ENCODE measurements around the gene BMP6. TPM values are rescaled to one million over a fixed set of nuclear protein-coding genes. Genes with fewer than 3 reads are reported as not detected.

BMP6 gene
- total RNA-seq, 1 experiment from 2014 or later, result not detected

GRCh38 chr6:7723554-7723953 is 2.3 kb upstream of the BMP6 start:
- Histone ChIP-seq H3K27me3 (ENCODE audit: low read length) (no peaks in the 10 kb centered on the region), H3K4me2 (ENCODE audit: low read depth, low read length, poor library complexity, severe bottlenecking) (no peak overlapping the region), H2AFZ (ENCODE audit: low read length) (no peak overlapping the region), H3K79me2 (ENCODE audit: low read length) (no peaks in the 10 kb centered on the region), H3K36me3 (ENCODE audit: insufficient read depth, low read length) (no peaks in the 10 kb centered on the region), H3K4me1 (ENCODE audit: low read length) (peaks cover 12% of the 10 kb centered on the region), H4K20me1 (ENCODE audit: insufficient read depth, low read depth, low read length) (no peaks in the 10 kb centered on the region; the same call in 1 of the 2 replicates), H3K9me3 (ENCODE audit: low read length) (no peaks in the 10 kb centered on the region), H3K4me3 (ENCODE audit: low read length) (no peak overlapping the region), H3K9ac (ENCODE audit: low read length) (no peak overlapping the region), H3K9me2 (replicated peaks; ENCODE audit: insufficient read depth, low read length) (no peaks in the 10 kb centered on the region), H3K27ac (ENCODE audit: low read length) (no peak overlapping the region)
- DNase-seq, result peak; percentile 40

- H2AFZ ChIP-seq (ENCODE audit: low read length), result no peak overlapping the region
- H3K79me2 ChIP-seq (ENCODE audit: low read length), result no peaks in the 10 kb centered on the region
- H3K9me2 ChIP-seq (replicated peaks; ENCODE audit: insufficient read depth, low read length), result no peaks in the 10 kb centered on the region
- peak; percentile 29 for DNase-seq
- no peaks in the 10 kb centered on the region for H3K9me3 ChIP-seq (ENCODE audit: low read length)
- peaks cover 12% of the 10 kb centered on the region for H3K4me1 ChIP-seq (ENCODE audit: low read length)
- no peaks in the 10 kb centered on the region for H3K36me3 ChIP-seq (ENCODE audit: insufficient read depth, low read length)
- H3K4me2 ChIP-seq (ENCODE audit: low read depth, low read length, poor library complexity, severe bottlenecking), result peak overlapping the region; percentile 62
- H3K9ac ChIP-seq (ENCODE audit: low read length), result no peak overlapping the region
- no peak overlapping the region for H3K27ac ChIP-seq (ENCODE audit: low read length)
- H3K4me3 ChIP-seq (ENCODE audit: low read length), result peak overlapping the region; percentile 54; the same call in 1 of the 2 replicates
- no peaks in the 10 kb centered on the region for H3K27me3 ChIP-seq (ENCODE audit: low read length)
- no peaks in the 10 kb centered on the region; the same call in 1 of the 2 replicates for H4K20me1 ChIP-seq (ENCODE audit: insufficient read depth, low read depth, low read length)
Measured at GRCh38 chr6:7725412-7725811, 487 bp upstream of the BMP6 start.

GRCh38 chr6:7726416-7727085 is 652 bp downstream of the BMP6 start:
- no peaks in the 10 kb centered on the region for H3K9me3 ChIP-seq (ENCODE audit: low read length)
- H3K4me3 ChIP-seq (ENCODE audit: low read length), result peak overlapping the region; percentile 54
- H3K27me3 ChIP-seq (ENCODE audit: low read length), result no peaks in the 10 kb centered on the region
- no peaks in the 10 kb centered on the region for H3K9me2 ChIP-seq (replicated peaks; ENCODE audit: insufficient read depth, low read length)
- H3K4me1 ChIP-seq (ENCODE audit: low read length), result peaks cover 12% of the 10 kb centered on the region
- no peaks in the 10 kb centered on the region for H3K79me2 ChIP-seq (ENCODE audit: low read length)
- H3K36me3 ChIP-seq (ENCODE audit: insufficient read depth, low read length), result no peaks in the 10 kb centered on the region
- H3K27ac ChIP-seq (ENCODE audit: low read length), result no peak overlapping the region
- no peak for DNase-seq
- peak overlapping the region; percentile 71 for H2AFZ ChIP-seq (ENCODE audit: low read length)
- peak overlapping the region; percentile 62 for H3K4me2 ChIP-seq (ENCODE audit: low read depth, low read length, poor library complexity, severe bottlenecking)
- H4K20me1 ChIP-seq (ENCODE audit: insufficient read depth, low read depth, low read length), result no peaks in the 10 kb centered on the region; the same call in 1 of the 2 replicates
- H3K9ac ChIP-seq (ENCODE audit: low read length), result 0 out of 2 replicates have a peak overlapping the region, but pooled peaks have one; percentile 30

GRCh38 chr6:7727086-7727945 is 1.4 kb downstream of the BMP6 start:
- Histone ChIP-seq H4K20me1 (ENCODE audit: insufficient read depth, low read depth, low read length) (no peaks in the 10 kb centered on the region; the same call in 1 of the 2 replicates), H3K4me2 (ENCODE audit: low read depth, low read length, poor library complexity, severe bottlenecking) (no peak overlapping the region), H3K27ac (ENCODE audit: low read length) (no peak overlapping the region), H3K9me2 (replicated peaks; ENCODE audit: insufficient read depth, low read length) (no peaks in the 10 kb centered on the region), H3K36me3 (ENCODE audit: insufficient read depth, low read length) (no peaks in the 10 kb centered on the region), H3K4me3 (ENCODE audit: low read length) (no peak overlapping the region), H3K9me3 (ENCODE audit: low read length) (no peaks in the 10 kb centered on the region), H3K79me2 (ENCODE audit: low read length) (no peaks in the 10 kb centered on the region), H3K27me3 (ENCODE audit: low read length) (no peaks in the 10 kb centered on the region), H2AFZ (ENCODE audit: low read length) (no peak overlapping the region), H3K9ac (ENCODE audit: low read length) (no peak overlapping the region), H3K4me1 (ENCODE audit: low read length) (peaks cover 12% of the 10 kb centered on the region)
- no peak for DNase-seq

- no peaks in the 10 kb centered on the region; the same call in 1 of the 2 replicates for H4K20me1 ChIP-seq (ENCODE audit: insufficient read depth, low read depth, low read length)
- peak overlapping the region; percentile 15 for H3K4me2 ChIP-seq (ENCODE audit: low read depth, low read length, poor library complexity, severe bottlenecking)
- no peaks in the 10 kb centered on the region for H3K9me3 ChIP-seq (ENCODE audit: low read length)
- no peak overlapping the region for H2AFZ ChIP-seq (ENCODE audit: low read length)
- DNase-seq, result peak; percentile 45
- H3K9me2 ChIP-seq (replicated peaks; ENCODE audit: insufficient read depth, low read length), result no peaks in the 10 kb centered on the region
- H3K79me2 ChIP-seq (ENCODE audit: low read length), result no peaks in the 10 kb centered on the region
- H3K9ac ChIP-seq (ENCODE audit: low read length), result no peak overlapping the region
- H3K4me1 ChIP-seq (ENCODE audit: low read length), result peaks cover 10% of the 10 kb centered on the region; the same call in 1 of the 2 replicates
- no peaks in the 10 kb centered on the region for H3K27me3 ChIP-seq (ENCODE audit: low read length)
- H3K4me3 ChIP-seq (ENCODE audit: low read length), result no peak overlapping the region
- no peaks in the 10 kb centered on the region for H3K36me3 ChIP-seq (ENCODE audit: insufficient read depth, low read length)
- H3K27ac ChIP-seq (ENCODE audit: low read length), result no peak overlapping the region
Measured at GRCh38 chr6:7727946-7728854, 2.3 kb downstream of the BMP6 start.

- no peak for DNase-seq
- no peaks in the 10 kb centered on the region for H4K20me1 ChIP-seq (ENCODE audit: insufficient read depth, low read depth, low read length)
- H3K9me3 ChIP-seq (ENCODE audit: low read length), result no peaks in the 10 kb centered on the region
- no peak overlapping the region for H3K4me3 ChIP-seq (ENCODE audit: low read length)
- H3K4me1 ChIP-seq (ENCODE audit: low read length), result peaks cover 10% of the 10 kb centered on the region; the same call in 1 of the 2 replicates
- H3K27me3 ChIP-seq (ENCODE audit: low read length), result no peaks in the 10 kb centered on the region
- H2AFZ ChIP-seq (ENCODE audit: low read length), result no peak overlapping the region
- no peak overlapping the region for H3K27ac ChIP-seq (ENCODE audit: low read length)
- H3K4me2 ChIP-seq (ENCODE audit: low read depth, low read length, poor library complexity, severe bottlenecking), result no peak overlapping the region
- H3K79me2 ChIP-seq (ENCODE audit: low read length), result no peaks in the 10 kb centered on the region
- H3K9ac ChIP-seq (ENCODE audit: low read length), result no peak overlapping the region
- no peaks in the 10 kb centered on the region for H3K36me3 ChIP-seq (ENCODE audit: insufficient read depth, low read length)
- no peaks in the 10 kb centered on the region for H3K9me2 ChIP-seq (replicated peaks; ENCODE audit: insufficient read depth, low read length)
Measured at GRCh38 chr6:7728855-7729590, 3.1 kb downstream of the BMP6 start.

GRCh38 chr6:7730001-7730783 is 4.3 kb downstream of the BMP6 start:
- Histone ChIP-seq H3K27ac (ENCODE audit: low read length) (no peak overlapping the region), H3K36me3 (ENCODE audit: insufficient read depth, low read length) (no peaks in the 10 kb centered on the region), H3K4me2 (ENCODE audit: low read depth, low read length, poor library complexity, severe bottlenecking) (no peak overlapping the region), H4K20me1 (ENCODE audit: insufficient read depth, low read depth, low read length) (no peaks in the 10 kb centered on the region), H3K4me1 (ENCODE audit: low read length) (peaks cover 10% of the 10 kb centered on the region; the same call in 1 of the 2 replicates), H3K9me2 (replicated peaks; ENCODE audit: insufficient read depth, low read length) (no peaks in the 10 kb centered on the region), H3K4me3 (ENCODE audit: low read length) (no peak overlapping the region), H3K9me3 (ENCODE audit: low read length) (no peaks in the 10 kb centered on the region), H3K79me2 (ENCODE audit: low read length) (no peaks in the 10 kb centered on the region), H2AFZ (ENCODE audit: low read length) (no peak overlapping the region), H3K27me3 (ENCODE audit: low read length) (no peaks in the 10 kb centered on the region), H3K9ac (ENCODE audit: low read length) (no peak overlapping the region)
- no peak for DNase-seq
